ENCODE measurements around the gene CDH23.

CDH23 gene

DNA sequence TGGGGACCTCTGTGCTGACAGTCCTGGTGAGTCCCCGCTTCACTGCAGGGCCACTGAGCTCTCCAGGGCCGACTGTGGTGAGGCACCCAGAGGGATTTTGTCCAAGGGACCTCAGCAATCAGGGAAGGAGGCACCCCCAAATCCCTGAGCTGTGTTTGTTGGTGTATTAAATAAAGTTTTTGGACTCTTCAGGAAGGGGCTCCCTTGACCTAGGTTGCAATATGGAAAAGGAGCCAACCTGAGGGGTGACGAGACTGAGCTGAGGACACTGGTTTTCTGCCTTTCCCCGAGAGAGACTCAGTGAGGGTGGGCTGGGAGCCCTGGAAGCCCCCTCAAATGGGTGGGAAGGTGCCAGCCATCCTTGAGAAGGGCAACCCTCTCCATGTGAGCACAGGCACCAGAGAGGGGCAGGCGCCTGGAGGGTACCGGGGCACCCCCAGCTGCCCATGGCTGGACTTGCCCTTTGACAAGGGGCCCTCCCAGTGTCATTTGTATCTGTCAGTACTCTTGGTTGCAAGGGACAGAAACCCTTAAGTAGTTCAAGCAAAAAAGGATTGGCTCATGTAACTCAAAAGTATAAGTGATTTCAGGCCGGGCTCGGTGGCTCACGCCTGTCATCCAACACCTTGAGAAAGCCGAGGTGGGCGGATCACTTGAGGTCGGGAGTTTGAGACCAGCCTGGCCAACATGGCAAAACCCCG lies 250.0 kb downstream of the CDH23 start:
- DNase-seq: no peak

DNA sequence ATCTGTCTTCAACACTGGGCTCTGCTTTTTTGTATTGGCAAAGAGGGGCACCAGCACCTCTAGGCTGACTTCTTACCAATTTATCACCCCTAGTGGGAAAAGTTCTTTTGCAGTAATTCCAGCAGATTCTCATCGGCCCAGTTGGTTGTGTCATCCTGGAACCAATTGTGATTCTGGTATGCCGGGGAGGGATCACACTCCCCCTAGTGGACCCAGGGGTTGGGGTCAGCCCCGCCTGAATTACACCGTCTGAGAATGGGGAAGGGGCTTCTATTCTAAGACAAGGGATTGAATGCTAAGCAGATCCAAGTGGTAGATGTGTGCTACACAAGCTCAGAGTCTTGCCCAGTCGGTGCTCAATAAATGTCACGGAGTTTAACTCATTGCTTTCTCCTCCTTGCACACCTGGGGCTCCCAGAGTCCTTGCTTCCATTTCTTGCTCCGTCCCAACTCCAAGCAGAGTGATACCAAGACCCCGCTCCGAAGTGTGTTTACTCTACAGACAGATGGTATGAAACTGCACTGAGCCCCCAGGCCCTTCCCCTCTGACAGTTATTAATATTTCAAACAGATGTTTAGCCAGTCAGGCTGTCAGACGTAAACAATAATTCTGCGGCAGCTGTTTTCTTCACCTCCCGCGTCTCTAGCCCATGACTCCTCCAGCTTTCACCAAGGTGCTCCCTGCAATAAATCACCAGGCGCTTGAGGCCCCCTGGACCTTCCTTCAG lies 251.0 kb downstream of the CDH23 start:
- no peak for DNase-seq

DNA sequence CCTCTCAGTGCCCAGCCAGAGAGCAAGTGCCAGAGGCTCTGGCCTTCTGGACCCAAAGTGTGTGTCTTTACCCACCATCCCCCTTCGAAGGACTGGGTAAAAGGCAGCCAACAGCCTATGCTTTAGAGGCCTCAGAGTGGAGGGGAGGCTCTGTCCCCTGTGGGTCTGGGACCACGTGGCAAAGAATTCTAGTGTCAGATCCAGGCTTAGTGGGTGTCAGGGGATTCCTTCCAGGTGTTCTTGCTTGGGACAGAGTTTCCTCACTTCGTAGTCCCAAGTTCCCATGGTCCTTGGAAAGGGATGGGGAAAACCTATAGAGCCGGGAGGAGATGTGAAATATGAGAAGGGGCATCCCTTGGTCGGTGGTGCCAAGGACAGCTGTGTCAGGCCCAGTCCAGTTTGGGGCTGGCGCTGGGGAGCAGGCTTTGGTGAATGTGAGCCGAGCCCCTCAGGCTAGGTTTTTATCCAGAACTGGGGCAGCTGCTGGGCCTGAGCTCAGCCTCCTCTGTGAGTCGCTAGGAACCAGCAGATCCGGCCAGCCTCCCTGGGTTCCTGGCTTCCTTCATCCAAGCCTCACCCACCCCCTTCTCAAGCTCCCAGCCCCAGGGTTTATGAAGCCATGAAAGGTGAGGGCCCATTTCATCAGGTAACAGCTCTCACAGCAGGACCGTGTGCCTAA lies 251.7 kb downstream of the CDH23 start:
- DNase-seq: no peak

DNA sequence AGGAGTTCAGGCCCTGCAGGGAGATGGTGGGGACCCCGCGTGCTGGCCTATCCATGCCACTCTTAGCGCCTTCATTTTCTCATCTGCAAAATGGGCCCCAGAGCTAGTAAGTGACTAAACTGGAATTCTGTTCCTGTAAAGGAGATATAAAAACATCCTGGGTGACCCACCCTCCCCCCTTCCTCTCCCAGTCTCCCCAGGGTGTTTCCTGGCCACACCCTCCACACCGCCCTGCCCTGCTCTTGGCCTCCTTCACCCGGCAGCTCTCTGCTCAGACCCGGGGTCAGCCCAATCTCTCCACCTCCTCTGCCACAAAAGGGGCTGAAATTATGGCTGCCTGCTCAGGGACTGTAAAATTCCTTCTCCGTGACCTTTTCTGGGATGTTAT lies 252.2 kb downstream of the CDH23 start:
- DNase-seq: no peak

DNA sequence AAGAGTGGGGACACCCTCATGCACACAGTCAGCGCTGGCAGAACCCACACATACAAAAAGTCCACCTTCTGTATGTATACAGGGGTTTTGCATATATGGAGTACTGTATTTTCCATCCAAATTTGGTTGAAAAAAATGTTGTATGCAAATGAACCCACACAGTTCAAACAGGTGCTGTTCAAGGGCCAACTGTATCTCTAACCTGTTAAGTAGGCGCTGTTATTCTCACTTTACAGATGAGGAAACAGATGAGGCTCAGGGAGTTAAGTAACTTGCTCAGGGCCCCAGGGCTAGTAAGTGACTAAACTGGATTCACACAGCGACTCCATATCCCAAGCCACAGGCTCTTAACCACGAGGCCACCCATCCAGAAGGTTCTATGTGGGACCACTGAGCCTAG lies 252.9 kb downstream of the CDH23 start:
- no peak for DNase-seq

DNA sequence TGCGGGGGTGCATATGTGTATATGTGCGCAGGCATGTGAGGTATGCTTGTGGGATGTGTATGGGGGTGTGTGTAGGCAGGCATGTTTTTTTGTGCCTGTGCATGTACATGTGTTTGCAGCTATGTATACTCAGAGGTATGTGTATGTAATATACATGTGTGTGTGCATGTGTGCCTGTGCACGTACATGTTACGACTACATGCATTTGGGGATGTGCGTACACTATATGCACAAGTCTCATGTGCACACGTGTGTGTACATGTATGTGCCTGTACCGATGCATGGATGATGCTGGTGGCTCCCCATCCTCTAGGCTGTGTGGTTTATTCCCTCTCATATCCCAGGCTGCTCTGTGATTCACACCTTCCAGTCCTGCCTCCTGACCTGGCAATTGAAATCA lies 253.7 kb downstream of the CDH23 start:
- no peak for DNase-seq

DNA sequence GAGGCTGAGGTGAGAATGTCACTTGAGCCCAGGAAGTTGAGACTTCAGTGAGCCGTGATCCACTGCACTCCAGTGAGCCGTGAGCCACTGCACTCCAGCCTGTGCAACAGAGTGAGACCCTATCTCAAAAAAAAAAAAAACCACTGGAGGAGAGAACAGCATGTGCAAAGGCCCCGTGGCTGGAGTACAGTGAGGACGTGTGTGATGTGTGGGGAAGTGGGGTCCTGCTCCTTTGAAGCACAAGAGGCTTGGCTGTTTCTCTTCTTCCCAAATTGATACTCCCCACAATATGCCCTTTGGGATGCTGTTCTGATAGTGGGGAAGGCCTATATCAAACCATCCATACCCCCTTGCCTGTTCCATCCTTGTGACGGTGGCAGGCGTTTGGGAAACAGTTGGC lies 254.7 kb downstream of the CDH23 start:
- DNase-seq: no peak

DNA sequence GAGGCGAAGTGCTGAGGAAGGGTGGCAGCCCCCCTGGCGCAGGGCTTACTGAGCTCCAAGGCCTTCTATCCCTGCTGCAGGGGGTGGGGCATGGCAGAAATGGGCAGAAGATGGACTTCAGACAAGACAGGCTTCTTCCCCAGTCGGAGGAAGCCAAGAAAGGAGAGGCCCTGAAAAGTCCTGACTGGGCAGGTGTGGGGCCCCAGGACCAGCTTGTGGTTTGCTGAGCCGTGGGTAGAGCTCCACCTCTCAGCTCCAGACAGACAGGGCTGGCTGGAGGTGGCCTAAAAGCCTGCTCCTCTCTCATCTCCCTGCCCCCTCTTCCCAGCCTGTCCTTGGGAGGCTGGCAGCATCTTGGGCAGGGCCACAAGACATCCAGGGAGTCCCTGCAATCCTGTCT lies 255.2 kb downstream of the CDH23 start:
- DNase-seq: no peak

DNA sequence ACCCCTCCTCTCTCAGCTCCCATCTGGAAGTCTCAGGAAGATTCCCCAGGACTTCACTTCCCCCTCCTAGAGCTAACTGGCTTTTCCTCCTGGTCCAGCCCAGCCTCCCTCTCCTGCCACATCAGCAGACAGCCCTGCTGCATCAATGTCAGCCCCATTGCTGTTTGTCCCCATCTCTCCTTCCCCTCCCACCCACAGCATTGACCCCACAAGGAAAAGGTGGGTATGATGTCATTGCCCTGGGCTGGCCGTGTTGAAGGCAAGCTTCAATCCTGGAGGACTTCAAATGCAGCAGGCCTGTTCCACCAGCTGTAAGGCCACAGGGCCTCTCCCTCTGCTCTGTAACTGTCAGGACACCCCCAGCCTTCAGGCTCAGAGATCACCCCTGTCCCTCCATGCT lies 256.3 kb downstream of the CDH23 start:
- DNase-seq: no peak

DNA sequence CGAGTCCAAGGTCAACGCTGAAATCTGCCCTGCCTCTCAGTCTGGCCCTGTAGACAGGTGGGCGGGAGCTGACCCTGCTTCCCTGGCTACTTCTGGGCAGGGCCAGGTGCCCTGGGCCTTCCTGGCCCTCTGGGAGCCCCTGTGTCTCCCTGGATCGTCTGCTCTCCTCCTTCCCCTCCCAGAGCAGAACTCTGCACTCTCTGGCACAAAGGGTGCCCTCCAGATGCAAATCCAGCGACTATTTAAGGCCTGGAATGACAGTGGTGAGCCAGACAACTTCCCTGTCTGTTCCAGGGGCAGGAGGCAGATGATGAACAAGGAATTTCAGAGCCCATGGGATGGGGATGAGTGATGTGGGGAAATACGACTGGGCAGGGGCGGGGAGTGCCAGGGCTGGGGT lies 259.5 kb downstream of the CDH23 start:
- no peak for DNase-seq

DNA sequence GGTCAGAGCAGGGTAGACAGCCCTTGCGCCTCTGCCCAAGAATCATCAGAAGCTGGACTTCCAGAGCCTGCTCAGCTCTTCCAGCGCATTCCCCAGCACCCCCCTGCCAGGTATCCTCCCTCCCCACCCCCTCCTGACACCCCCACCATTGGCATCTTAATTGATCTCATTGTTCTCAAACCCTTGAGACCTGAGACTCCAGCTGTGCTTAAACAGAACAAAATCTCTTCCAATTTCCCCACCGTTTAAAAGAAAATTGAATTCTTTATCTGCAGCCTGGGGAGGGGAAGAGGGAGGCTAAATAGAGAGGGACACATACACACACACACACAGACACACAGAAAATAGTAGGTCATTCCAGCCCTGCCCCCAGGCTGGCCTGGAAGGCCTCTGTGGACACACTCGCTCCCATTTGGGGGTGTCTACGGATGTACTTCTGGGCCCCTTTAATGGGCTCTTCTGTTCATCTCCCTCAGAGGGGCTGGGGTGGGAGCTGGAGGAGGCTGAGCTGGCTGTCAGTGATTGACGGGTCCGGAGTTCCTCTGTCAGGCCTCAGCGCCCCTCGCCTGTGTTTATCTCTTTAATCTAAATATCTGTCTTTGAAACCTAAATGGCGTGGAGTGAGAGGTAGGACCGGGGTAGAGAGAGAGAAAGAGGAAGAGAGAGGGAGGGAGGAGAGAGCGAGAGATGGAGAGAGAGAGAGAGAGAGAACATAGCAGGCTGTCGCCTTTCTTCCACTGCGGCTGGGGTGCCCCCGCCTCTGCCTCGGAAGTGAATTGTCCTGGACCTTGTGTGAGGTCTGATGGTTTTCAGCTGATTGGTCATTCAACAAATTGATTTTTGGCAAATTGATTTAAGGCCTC lies 261.1 kb downstream of the CDH23 start:
- no peak for DNase-seq

DNA sequence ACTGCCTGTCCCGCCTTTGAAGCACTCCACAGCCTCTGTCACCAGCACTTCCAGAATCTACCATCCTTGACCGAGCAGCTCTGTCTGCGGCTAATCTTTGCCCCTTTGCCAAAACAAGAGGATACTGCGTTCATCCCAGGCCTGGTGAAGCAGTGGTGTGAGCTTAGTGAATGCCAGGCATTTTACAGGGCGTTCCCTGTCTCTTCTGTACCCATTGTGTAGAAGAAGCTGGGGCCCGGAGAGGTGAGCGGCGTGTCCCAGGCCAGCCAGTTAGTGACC lies 261.7 kb downstream of the CDH23 start:
- DNase-seq: no peak

DNA sequence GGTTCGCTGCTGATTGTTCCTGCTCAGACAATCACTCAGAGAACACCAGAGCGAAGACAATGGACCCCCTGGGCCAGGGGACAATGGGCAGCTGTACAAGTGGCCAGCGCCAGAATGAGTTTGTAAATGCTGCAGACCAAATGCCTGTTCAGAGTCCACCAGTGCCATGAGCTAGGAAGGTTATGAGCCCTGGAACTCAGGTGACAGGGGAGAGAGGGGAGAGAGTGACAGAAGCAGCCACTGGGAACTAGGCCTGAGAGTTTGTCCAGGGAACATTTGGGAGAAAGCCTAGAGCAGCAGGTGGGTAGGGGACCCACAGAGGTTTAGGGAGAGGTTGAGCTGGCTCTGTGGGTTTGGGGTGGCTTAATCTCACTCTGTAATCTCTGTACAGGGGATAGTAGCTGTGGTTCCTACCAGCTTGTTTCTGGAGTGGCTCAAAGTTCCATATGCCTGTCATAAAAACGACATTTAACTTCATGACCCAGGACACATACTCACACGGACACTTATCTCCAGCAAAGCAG lies 262.5 kb downstream of the CDH23 start:
- no peak for DNase-seq

DNA sequence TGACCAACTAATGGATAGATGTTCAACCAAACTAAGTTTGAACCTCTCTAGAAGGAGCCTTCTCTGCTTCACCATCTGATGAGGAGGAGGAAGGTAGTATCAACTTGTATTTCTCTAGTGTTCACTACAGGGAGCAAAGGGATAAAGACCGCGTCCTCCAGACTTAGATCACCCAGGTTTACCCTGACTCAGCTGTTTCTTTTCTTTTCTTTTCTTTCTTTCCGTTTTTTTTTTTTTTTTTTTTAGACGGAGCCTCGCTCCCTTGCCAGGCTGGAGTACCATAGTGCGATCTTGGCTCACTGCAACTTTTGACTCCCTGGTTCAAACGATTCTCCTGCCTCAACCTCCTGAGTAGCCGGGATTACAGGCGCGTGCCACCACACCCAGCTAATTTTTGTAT lies 263.0 kb downstream of the CDH23 start:
- no peak for DNase-seq

DNA sequence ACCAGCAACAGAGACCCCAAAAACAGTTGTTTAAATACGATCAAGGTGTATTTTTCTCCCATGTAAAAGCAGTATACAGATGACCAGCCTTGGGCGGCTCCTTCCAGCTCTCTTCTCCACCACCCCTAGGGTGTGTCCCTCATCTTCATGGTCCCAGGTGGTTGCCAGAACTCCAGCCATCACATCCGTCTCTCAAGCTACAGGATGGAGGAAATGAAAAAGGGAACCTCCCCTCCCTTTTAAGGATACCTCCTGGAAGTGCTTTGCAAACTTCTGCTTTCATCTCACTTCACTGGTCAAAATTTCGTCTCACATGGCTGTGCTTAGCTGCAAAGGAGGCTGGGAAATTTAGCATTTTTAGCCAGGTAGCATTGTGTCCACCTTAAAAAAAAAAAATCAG lies 263.6 kb downstream of the CDH23 start:
- no peak for DNase-seq

DNA sequence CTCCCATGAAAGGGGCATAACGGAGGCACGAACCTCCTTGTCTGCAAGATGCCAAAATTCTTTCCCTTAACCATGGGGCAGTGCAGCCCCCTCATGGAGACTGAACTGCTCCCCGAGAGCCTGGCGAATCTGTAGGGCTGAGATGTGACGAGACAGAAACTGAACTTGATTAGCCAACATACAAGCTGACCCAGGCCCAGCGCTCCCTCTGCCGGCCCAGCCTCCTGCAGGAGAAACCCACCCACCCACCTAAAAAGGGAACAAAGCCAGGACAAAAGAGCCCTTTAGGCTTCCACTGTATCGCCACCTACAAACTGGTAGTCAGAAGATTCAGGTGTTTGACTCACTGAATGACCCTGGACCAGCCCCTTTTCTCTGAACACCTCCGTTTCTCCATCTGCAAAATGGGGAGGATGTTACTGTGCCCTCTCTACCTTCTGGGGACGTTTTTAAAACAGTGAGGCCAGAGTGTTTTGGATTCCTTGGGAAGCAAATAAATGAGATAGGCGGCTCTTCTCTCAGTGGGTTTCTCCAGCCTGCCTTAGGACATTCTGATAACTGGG lies 264.4 kb downstream of the CDH23 start:
- no peak for DNase-seq

DNA sequence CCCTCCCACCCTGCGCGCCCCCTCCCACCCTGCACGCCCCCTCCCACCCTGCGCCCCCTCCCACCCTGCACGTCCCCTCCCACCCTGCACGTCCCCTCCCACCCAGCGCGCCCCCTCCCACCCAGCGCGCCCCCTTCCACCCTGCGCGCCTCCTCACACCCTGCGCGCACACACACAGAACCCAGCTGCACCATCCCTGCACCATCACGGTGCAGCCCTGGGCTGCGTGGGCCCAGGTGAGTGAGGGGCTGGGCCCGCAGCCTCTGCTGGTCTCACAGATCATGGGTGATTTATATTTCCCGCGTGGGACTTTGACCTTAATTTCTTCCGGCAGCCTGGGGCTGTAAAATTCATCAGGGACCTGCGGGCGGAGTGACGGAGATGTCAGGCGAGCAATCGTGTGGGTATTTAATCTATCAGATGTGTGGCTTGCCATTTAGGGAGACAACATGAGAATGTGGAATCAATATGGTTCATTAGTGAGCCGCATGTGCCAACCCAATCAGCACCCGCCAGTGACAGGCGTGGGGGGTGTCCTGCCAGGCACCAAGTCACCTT lies 265.1 kb downstream of the CDH23 start:
- DNase-seq: no peak

DNA sequence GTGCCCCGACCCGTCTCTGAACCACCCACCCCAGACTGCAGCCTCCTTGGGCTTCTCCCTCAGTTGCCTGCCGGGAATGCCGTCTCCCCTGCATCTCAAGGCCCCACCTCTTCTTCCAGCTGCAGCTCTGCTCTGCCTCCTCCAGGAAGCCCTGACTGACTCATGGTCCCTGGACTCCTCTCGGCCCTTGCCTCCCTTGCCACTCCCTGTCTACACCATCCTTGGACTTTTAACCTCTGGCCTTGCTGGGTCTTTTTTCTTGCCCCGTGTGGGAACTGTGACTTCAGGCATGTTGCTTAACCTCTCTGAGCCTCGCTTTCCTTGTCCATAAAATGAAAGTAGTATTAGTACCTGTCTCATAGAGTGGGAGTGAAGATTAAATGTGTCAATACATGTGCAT lies 266.6 kb downstream of the CDH23 start:
- DNase-seq: no peak

DNA sequence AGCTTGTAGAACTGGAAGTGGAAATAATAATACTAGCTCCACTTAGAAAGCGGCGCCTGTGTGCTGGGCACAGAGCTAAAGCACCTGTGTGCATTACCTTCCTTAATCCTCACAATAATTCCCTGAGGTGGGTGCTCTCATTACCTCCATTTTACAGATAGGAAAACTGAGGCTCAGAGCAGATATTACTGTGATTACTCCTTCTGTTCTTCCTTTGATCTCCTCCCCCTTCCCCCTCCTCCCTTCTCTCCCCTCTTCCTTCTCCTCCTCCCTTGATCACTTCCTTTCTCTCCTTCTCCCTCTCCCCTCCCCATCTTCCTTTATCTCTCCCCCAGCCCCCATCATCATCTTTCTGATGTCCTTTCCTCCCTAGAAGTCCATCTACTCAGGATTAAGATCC lies 267.9 kb downstream of the CDH23 start:
- no peak for DNase-seq

DNA sequence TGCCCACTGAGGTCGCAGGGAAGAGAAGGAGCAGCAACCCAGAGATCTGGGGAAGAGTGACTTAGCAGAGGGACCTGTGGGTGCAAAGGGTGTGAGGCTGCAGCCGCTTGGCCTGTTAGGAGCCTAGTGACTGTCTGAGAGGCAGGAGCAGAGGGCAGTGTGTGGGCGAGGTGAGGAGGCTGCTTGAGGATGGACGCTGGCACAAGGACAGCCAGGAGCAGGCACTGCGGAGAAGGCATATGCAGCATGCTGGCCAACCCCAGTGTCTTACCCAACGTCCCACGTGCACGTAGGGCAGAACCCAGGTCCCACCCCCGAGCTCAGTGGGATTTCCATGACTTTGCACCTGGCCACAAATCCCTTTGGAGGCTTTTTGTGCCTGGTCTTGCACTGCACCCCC lies 268.7 kb downstream of the CDH23 start:
- no peak for DNase-seq

DNA sequence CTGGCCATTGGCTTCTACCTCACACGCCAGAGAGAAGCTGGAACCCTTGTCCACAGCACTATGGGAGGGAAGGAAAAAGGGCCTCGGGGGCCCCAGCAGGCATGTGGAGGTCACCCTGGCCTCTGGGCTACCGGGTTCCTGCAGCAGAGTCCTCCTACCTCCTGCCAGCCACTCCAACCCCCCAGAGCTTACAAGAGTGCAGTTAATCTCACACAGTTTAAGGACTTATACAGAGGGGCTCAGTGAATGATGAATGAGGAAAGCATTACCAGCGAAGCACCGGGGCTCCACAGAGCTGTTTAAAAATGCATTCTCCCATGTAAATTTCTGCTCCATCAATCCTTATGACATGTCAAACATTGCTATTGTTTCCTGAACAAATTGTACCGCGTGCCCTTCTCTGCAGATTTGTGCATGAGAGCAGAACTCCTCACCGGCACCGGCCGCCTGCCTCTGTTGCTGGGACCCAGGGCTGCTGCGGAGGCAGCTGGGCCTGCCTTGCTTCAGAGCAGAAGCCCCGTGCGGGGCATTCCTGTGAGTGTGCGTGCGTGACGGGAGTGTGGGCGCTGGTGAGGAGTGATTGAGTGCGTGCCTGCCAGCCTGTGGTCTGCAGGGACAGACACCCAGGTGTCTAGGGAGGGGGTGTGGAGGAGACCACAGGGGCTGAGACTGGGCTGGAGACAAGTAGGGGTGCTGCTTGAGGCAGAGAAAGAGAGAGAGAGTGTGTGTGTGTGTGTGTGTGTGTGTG lies 270.1 kb downstream of the CDH23 start:
- DNase-seq: no peak

DNA sequence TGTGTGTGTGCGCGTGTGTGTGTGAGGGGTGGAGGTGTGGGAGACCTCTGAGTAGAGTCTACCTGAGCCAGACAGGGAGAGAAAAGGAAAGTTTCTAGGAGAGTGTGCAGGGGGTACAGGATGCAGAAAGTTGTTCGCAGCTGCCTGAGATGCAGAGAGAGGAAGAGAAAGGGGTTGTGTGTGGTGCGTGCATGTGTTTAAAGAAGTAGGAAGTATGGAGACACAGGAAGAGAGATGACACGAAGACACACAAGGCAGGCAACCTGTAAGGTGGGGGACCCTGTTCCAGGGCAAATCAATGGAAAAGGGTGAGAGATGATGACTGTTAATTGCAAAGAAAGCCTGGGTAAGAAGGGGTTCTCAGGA lies 270.6 kb downstream of the CDH23 start:
- DNase-seq: no peak

Measured in T1000 (cell line).